Ramos (cell line): Measurements from ENCODE around the gene RPS6KA2.

ENCODE experiments used
- in situ Hi-C: fragments of 300-500 bp; cut with MboI; formaldehyde crosslinking; loops from one replicate; pipeline ENCODE4 v1.14.3; 2022; ENCODE audit warnings: low sequenced_read_pairs; ENCODE audit not compliant: unreplicated experiment

Gene RPS6KA2

DNA sequence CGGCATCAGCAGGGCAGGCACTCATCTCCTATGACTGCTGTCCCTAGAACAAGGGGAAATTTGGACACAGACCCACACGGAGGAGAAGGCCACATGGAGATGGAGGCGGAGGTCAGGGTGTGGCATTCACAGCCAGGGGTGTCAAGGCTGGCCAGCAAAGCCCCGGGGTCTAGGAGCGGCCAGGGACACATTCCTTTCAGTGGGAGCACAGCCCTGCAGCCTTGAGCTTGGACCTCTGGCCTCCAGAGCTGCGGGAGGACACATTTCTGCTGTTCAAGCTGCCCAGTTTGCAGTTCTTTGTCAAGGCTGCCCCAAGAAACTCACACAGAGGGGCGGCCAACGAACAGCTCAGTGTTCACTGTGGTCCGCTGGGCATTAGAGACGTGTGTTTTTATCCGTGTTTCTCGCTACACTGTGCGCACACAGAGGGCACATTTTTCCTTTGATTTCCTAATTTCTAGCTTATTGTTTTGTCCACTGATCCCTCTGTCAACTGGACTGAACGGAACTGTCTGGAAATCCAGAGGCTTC, 150.9 kb downstream of the RPS6KA2 start:
- in situ Hi-C loops, result no loop called here

DNA sequence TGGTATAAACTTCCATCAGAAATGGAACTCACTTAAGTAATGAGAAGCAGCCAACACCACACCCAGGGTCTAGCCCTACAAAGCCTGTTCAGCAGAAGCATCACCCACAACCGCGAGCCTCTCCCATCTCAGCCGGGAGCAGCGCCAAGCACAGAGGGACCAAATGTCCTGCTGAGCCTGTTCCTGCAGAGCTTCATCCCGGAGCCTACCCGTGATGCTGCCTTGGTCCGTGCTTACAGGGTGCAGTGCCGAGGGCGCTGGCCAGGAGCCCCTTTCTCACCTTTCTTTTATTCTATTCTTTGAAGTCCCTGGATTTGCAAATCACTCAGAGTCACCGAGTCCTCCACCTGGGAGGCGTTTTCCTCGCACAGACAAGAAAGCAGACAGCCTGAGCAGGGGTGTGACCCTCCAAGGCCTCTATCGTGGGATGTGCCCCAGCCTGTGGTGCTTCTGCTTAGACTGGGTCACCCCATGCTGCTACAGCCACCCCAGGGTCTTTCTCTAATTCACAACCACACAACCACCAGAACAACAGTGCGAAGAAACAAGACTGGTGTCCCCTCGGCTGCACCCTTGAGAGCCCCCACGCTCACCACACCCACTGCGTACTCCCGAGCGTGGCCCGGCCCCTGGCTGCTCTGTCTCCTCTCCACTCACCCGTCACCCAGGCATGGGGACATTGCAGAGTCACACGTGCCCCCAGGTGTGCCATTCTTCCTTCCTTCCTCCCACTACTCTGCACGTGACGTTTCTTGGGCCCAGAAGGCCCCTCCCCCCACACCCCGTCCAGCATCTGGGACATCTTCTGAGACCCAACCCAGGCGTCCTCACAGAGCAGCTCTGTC, 152.1 kb downstream of the RPS6KA2 start:
- in situ Hi-C loops, result loop anchor here (25.0 kb wide), 1 partner anchor 662 kb away; no protein-coding TSS in a partner anchor

DNA sequence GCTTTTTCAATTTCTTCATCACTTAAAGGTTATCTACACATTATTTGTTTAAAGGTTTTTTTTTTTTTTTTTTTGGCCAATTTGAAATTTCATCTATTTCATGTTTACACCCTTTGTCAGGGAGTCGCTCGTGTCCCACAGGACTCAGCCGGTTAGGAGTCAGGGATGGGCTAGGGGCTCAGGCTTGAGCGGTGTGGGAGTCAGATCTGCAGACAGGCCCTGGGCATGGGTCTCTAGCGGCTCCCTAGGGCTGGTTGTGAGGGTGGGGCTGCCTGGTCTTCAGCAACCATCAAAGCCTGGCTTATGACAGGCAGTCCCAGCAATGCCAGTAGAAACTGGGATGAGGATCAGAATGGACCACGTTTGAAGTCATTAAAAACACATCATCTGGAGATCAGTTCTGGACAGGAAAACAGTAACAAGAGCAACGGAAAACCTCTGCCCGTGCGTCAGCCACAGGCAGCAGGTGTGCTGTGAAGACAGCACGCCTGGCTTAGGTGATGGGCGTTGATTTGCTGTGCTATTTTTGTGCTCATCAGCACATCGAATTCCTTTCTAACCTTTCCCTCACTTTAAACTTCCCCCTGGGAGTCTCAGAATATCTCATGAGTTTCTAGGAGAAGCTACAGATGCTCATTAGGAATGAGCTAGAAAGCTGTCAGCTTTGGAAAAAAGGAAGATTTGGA, 153.0 kb downstream of the RPS6KA2 start:
- in situ Hi-C loops, result loop anchor here (25.0 kb wide), 1 partner anchor 663 kb away; no protein-coding TSS in a partner anchor

DNA sequence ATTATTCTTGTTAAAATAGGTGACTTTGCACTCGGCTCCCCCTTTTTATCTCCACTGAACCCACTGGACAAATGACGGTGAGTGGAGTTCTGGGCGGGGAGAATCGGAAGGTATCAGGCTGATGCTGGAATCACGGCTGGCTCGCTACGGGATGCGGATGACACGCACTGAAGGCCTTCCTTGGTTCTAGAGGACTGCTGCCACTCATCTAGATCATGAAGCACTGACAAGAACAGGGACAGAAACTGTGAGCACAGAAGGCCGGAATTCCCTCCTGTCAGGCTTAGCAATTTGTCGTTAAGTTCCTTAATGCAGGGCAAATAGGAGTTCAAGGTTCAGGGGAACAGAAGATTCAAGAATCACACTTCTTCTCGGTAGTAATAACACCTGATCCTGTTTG, 154.4 kb downstream of the RPS6KA2 start:
- in situ Hi-C loops, result loop anchor here (25.0 kb wide), 1 partner anchor 665 kb away; no protein-coding TSS in a partner anchor

DNA sequence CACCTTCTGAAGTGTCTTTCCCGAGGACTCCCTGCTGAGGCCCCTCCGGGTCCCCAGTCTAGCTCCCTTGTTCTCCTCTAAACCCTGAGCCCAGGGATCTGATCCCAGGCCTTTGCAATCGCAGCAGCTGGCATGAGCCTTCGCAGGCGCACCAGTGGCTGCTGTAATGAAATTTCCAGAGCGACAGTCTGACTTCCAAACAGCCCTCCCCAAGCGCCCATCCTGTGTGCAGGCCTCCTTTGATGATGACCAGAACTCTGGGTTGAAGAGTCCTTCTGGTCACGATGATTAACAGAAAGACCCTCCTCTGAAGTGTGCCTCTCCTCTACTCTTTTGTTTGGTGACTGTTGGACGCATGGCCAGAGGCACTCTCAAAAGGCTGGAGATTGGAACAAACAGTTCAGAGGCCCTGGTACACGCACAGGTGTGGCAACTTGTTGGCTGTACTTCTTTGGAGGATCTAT, 155.2 kb downstream of the RPS6KA2 start:
- in situ Hi-C loops, result loop anchor here (25.0 kb wide), 1 partner anchor 665 kb away; no protein-coding TSS in a partner anchor

DNA sequence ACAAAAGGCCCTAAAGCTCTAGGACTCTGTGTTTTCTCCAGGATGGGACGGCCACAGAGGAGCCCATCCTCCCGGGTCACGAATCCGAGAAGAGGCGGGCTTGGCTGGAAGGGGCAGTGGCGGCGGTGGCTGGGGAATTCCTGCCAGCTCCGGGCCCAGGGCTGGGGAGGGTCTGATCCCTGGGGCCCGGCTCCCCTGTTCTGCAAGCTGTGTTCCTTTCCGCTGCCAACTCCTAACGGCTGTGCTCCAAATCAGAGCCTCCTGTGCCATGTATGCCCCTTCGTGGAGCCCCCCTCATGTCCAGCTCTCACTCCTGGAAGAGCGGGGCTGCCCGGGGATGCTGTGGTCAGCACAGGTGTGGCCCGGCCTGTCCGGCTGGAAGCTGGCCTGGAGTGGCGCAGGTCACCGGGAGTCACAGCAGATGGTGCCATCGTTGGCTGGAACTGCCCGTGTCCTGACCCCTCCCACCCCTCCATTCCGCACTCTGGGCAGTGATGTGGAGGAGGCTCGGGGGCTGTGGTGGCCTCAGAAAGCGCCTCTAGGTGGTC, 156.1 kb downstream of the RPS6KA2 start:
- in situ Hi-C loops, result loop anchor here (25.0 kb wide), 1 partner anchor 666 kb away; no protein-coding TSS in a partner anchor

DNA sequence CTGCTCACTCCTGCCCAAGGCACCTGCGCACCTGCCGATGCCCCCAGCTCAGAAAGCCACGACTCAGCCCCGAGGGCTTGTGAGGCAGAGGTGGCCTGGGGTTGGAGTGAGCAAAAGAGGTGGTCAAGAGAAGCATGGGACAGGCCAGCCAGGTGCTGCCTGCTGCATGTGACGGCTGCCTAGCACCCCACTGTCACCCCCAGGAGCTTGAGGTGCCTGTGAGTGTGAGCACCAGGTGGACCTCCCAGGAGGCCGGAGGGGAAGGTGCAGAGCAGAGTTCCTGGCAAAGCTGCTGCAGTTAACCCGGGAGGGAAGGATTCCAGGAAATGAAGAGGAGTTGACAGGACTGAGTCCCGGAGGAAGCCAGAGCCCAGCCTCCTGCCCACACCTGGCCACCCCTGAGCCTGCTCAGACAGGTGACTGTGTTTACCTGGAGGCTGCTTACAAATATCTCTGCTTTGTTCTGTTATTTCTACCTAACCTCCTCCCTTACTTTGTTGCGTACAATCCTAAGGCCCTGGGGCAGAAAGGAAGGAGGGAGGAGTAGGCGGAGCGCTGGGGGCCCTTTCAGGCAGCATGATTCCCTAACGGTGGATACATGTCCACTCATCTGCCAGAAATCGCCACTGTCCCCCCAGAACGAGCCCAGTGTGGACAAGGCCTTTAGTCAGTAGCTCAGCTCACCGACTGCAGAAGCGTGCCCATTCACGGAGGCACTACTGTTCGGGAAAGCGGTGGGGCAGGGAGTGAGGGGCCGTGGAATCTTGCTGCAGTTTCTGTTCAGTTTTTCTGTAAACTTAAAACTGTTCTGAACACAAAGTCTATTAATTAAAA, 156.8 kb downstream of the RPS6KA2 start:
- in situ Hi-C loops, result loop anchor here (25.0 kb wide), 1 partner anchor 667 kb away; no protein-coding TSS in a partner anchor

DNA sequence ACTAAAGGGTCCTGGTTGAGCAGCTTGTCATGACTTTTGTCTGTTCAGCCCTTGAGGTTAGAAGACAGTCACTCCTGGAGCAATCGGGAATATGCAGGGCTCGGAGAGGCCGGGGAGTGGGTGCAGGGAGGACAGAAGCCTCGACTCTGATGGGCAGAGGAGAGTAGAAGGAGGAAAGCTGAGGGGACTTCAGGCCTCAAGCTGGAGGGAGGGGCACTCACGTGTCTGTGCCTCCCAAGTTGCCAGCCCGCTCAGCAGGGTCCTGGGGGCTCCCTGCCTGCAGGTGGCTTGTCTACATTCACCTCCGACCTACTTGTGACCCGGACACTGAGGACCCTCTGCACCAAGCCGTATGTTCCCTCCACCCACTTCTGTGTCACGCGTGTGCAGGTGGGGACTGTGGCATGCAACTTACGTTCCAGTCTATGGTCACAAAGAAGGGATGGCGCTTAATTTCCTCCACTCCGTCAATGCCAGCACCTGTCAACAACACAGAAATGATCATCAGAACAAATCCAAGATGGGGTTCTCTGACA, 157.6 kb downstream of the RPS6KA2 start:
- in situ Hi-C loops, result loop anchor here (25.0 kb wide), 1 partner anchor 668 kb away; no protein-coding TSS in a partner anchor

DNA sequence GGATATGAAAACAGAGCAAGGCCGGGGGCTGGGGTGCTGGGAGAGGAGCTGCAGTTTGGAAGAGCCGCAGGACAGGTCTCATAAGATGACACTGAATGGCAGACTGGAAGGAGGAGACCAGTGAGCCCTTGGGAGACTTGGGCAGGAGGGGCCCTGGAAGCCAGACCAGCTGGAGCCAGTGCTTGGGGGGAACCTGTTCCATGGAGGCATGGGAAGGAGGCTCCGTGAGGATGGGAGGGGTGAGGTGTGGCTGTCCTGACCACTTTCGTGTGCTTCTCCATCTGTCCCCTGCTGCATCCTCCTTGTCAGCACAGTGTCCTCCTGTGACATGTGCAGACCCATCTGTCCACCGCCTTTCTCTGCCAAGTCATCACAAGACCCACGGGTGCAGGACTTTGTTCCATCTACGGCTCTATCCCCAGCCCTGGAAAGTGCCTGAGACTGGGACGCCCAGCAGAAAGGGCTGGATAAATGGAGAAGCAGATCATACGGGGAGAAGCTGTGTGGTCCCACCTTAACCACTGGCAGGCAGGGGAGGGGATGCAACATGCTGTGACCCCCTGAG, 159.5 kb downstream of the RPS6KA2 start:
- in situ Hi-C loops, result loop anchor here (25.0 kb wide), 1 partner anchor 670 kb away; no protein-coding TSS in a partner anchor

DNA sequence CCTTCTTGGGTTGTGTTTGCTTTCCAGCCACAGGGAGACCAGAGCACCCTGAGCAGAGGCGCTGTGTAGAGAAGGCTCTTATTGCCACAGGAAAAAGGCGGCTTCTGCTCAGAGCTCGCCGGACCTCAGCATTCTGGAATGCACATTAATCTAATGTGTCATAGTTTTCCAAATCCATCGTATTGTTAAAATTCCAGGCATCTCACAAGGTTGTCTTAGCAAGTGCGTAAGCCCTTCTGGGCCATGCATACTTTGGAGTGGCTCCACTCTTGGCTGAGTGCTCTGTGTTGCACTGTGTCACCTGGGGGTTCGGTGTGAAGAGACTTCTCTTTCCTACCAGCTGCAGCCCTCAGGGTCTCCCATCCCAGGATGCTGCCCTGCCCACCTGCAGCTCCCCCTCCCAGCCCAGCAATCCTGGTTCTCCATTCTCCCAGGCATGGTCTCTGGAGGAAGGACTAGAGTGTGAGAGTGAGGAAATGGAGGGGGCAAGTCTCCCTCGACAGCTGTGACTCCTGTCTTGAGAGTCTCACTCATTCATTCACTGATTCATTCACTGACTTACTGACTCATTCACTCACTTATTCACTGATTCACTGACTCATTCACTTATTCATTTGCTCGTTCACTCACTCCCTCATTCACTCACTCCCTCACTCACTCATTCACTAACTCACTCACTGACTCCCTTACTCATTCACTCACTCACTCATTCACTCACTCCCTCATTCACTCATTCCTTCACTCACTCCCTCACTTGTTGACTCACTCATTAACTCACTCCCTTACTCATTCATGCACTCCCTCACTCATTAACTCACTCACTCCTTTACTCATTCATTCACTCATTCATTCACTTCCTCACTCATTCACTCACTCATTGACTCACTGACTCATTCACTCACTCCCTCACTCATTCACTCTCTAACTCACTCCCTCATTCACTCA, 160.6 kb downstream of the RPS6KA2 start:
- in situ Hi-C loops, result loop anchor here (25.0 kb wide), 1 partner anchor 671 kb away; no protein-coding TSS in a partner anchor

DNA sequence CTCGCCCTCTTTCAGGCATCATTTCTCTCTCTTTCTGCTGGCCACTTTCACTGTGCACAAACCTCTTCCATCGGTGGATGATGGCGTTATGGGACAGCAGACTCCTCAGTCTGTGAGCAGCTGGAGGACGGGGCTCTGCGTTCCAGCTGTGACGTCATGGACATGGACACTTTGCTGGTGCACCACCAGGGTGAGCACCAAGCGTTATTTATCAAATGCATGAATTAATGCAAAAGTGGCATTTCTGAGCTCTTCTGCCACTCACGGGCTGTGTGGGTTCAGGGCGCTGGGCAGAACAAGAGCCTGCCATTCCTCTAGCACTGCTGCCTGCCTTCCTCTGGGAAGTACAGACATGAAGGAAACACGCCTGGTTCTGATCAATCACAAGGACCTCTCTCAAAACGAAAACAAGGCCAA, 161.4 kb downstream of the RPS6KA2 start:
- in situ Hi-C loops, result loop anchor here (25.0 kb wide), 1 partner anchor 672 kb away; no protein-coding TSS in a partner anchor

DNA sequence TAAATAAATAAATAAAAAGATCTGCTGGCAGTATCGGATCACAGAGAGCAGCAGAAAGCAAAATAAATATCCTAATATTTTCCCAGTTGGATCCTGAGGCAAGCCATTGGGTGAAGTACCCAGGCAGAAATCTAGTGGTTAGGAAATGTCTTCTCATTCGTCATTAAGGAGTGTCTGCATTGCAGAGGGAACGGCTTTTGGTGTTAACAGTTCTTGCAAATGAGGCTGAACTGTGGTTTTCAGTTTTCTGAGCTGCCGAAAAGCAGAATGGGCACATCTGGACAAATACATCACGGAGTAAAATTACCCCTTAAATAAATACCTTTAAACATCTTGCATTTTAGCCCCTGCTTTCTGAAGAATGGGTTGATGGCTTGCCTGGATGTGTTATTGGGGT, 162.1 kb downstream of the RPS6KA2 start:
- in situ Hi-C loops, result loop anchor here (25.0 kb wide), 1 partner anchor 672 kb away; no protein-coding TSS in a partner anchor

DNA sequence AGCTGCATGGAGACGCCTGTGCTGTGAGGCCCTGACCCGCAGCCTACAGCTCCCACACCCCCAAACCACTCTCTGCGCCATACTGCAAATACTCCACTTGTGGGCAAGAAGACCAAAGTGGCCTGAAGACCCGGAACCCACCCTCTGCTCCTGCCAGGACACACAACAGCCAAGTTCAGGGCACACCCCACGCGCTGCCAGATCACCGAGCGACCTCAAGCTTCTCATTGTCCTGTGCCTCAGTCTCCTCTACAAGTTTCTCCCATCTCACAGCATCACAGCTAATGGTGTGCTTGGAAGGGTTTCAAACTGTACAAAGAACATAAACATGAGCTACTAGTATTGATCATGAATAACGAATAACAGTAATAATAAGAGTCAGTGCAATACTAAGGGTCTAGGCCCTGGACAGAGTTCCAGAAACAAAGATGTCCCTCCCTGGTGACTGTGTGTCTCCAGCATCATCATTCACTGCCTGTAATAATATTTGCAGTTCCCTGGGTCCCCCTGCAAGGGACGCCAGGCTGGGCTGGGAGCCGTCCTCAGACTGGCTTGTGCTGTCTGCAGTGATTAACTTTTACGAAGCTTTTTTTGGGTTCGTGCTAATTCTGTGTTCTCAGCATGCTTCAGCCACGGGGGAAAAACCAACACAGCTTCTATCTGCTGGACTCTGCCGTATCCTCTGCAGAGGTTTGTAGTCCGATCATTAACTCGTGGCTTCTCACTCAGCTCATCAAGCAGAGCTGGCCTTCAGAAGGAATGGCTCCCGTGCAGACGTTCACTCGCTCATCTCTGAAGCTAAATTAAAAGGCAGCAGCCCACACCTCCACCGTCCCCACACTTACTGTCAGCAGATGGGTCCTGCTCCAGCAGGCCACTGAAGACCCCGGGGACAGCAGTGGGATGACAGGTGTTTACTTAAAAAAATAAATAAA, 162.7 kb downstream of the RPS6KA2 start:
- in situ Hi-C loops, result loop anchor here (25.0 kb wide), 1 partner anchor 673 kb away; no protein-coding TSS in a partner anchor

DNA sequence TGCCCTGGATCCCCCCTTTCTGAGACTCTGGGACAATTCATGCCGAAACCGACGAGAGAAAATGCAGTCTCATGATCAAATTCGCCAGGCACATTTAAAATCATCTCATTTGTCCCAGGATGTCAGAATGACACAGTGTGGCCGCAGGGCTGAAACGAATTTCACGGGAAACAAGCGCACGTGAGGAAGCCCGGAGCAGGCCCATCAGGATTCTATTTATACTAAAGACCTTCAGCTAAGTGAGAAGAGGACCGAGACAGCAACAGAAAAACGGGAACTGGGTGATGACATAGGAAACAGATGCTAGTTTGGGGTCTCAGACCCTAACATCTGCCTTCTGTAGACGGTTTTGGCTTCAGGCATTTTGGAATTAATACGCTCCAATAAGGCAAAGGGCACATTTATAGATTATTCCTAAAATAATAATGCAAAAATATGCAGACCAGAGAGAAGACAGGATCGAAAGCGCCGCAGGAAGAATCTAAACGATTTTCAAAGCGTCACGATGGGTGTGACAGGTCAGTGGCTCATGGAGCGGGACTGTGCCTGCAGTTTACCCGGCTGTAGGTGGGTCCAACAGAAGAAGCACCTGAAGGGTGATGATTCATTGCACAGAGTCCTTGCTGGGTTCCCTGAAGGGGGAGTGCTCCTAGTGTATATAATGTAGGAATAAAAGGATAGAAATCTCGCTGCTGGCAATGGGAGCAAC, 163.5 kb downstream of the RPS6KA2 start:
- in situ Hi-C loops, result loop anchor here (25.0 kb wide), 1 partner anchor 674 kb away; no protein-coding TSS in a partner anchor

DNA sequence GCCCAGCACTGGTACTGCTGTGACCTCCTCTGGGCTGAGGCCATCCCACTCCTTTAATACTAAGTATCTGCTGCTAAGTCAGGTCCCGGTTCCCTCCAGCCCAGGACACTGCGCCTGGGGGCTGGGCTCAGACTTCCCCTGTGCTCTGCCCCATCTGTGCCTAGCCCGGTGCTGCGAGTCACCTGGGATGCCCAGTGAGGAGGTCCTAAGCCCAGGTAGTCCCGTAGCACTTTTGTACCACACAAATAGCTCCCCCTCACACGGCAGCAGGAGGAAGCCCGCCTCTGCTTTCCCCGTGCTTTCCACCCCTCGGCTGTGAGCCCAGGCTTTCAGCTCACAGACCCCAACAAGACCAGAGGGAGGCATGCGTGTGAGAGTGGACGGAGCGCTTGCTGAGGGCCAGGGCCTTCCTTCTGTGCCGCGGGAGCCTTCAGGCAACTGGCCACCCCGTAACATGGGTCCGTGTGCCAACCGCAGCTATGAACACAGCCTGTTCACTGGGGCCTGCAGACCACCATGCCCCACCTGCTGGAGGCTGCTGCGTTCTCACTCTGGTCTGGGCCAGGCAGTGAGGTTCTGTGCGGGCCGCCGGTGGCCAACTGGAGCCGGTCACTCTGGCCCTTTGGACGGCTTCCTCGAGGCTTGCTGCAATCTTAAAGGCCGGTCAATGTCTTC, 164.5 kb downstream of the RPS6KA2 start:
- in situ Hi-C loops, result loop anchor here (25.0 kb wide), 1 partner anchor 675 kb away; no protein-coding TSS in a partner anchor
